AG04450 (cell line): Measurements from ENCODE around the gene SH3RF2. TPM values are rescaled to one million over a fixed set of nuclear protein-coding genes. Genes with fewer than 3 reads are reported as not detected.

ENCODE experiments used
- CTCF ChIA-PET: fragments of 300-600, 350-600 bp; formaldehyde crosslinking; extraction: SDS; loops from one replicate; lab custom pipeline; 2022; ENCODE audit warnings: antibody characterized with exemption, inconsistent platforms; lab: Charles Lee
- POLR2A ChIA-PET: fragments of 350-600 bp; formaldehyde crosslinking; extraction: SDS; loops from one replicate; lab custom pipeline; 2021; ENCODE audit warnings: antibody characterized with exemption, inconsistent platforms; lab: Yijun Ruan, JAX
- DNase-seq: peaks from one replicate; pipeline ENCODE4 v3.0.0-alpha.2; 2011; ENCODE audit warnings: low read depth, low spot score
- H3K27ac ChIP-seq: one replicate; pipeline ENCODE4 v1.5.1; 2012; ENCODE audit warnings: low read depth, low read length, control low read depth
- H3K27me3 ChIP-seq: one replicate; pipeline ENCODE4 v1.6.0; 2012; ENCODE audit warnings: low read length; ENCODE audit not compliant: control insufficient read depth, insufficient read depth
- H3K4me3 ChIP-seq: 2 replicates; pipeline ENCODE4 v1.5.1; 2011; ENCODE audit warnings: mild to moderate bottlenecking, low read depth, low read length, control low read depth
- H3K9me3 ChIP-seq: 2 replicates; pipeline ENCODE4 v1.5.1; 2012; ENCODE audit warnings: low read length; ENCODE audit not compliant: control insufficient read depth, insufficient read depth
- polyA plus RNA-seq: library from polyadenylated mRNA; depleted of rRNA; stranded (reverse); fragments of >200 nt; gene quantifications from 2 replicates; pipeline ENCODE4 v1.2.3, GENCODE V29; 2011
- TF ChIP-seq, protein P1 (sequence below): IDR thresholded peaks from 2 replicates; pipeline ENCODE4 v1.5.1; 2011; ENCODE audit warnings: low read depth, low read length, control low read depth, inconsistent platforms

SH3RF2 gene
- polyA plus RNA-seq, 1 experiment = 0.87 TPM

DNA sequence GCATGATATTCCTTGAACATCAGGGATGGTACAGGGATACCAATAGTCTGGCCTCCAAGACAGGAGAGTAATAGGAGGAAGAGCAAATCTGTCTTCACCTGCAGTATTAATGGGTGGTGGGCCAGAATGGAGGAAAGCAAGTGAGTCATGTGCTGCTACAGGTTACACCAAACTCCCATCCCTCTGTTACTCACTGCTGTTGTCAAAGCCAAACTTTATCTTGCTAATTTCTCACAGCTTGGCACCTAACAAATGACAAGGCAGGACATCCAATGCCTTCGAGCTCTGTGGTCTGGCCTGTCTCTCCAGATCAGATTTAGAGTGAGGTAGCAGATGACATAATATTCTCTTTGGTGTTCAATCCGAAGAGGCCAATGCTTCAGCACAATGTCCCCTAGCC is 142.2 kb downstream of the SH3RF2 start:
- ChIA-PET CTCF (no interaction called here), POLR2A (no interaction called here)
- DNase-seq = no peak
- no peaks in the 10 kb centered on the region for H3K9me3 ChIP-seq
- no peak overlapping the region for H3K27ac ChIP-seq
- no peak overlapping the region for H3K4me3 ChIP-seq
- H3K27me3 ChIP-seq = no peaks in the 10 kb centered on the region
- TF ChIP-seq, protein P1, sequence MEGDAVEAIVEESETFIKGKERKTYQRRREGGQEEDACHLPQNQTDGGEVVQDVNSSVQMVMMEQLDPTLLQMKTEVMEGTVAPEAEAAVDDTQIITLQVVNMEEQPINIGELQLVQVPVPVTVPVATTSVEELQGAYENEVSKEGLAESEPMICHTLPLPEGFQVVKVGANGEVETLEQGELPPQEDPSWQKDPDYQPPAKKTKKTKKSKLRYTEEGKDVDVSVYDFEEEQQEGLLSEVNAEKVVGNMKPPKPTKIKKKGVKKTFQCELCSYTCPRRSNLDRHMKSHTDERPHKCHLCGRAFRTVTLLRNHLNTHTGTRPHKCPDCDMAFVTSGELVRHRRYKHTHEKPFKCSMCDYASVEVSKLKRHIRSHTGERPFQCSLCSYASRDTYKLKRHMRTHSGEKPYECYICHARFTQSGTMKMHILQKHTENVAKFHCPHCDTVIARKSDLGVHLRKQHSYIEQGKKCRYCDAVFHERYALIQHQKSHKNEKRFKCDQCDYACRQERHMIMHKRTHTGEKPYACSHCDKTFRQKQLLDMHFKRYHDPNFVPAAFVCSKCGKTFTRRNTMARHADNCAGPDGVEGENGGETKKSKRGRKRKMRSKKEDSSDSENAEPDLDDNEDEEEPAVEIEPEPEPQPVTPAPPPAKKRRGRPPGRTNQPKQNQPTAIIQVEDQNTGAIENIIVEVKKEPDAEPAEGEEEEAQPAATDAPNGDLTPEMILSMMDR = no peak

DNA sequence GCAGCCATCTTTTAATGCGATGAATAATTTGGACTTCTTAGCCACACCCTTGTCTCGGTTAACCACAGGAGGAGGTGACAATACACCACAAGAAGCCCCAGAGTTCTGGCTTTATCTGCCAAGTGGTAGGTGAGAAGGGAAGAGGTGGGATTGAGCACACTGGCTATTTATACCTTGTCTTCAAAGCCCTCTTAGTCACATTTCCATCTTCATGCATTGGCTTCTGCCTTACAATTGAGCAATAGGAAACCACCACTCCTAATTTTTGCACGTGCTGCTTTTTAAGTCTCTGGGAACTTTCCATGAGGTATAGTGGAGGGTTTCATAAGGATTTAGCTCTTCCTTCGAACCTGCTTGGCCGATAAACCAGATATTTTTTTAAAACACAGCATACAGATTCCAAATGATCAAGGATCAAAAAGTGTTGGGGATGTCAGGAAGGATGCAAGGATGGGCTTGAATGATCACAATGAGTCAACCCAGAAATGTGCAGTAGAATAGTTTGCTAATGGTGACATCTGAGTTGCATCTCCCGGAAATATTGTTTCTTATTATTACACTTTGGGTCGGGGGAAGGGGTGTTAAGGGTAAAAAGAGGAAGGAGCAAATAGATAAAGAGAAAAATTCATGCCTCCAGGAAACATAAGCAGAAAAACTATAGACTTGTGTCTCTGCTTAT is 143.5 kb downstream of the SH3RF2 start:
- no peak for DNase-seq
- Histone ChIP-seq H3K9me3 (no peaks in the 10 kb centered on the region), H3K27ac (no peak overlapping the region), H3K4me3 (no peak overlapping the region), H3K27me3 (no peaks in the 10 kb centered on the region)
- TF ChIP-seq, protein P1 = no peak
- POLR2A ChIA-PET = interaction anchor here (0.6 kb wide), 1 partner anchor 593 kb away, joined by 3 read pairs; no protein-coding TSS in a partner anchor
- CTCF ChIA-PET = no interaction called here

DNA sequence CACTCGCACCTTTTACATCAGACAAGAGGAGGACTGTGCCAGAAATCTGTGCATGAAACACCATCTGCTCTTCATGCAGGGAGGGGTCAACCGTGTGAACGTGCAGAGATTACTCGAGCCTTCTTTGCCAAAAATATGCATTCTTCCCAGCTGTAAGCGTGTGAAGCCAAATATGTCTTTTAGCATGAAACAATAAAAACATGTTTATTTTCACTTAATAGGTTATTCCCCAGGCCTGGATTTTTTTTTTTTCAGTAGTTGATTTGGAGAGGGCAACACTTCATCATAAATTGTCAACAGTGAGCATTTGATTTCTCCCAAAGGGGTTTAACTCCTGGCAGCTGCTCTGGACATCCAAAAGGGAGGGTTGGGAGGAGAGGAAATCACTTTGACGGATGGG is 145.2 kb downstream of the SH3RF2 start:
- CTCF ChIA-PET = no interaction called here

DNA sequence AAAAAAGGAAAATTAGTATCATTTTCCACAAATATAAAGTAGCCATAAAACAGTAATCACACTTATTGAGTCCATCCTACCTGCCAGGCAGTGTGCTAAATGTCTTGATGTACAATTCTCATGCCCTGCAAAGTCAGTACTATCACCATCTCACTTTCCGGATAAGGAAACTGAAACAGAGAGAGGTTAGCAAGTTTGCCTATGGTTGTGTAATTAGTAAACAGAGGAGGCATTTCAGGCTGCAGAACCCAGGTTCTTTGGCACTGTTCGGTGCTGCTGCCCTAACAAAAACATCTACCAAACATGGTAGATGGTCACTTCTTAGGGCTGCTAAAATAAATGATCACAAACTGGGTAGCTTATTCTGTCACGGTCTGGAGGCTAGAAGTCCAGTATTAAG is 146.4 kb downstream of the SH3RF2 start:
- H3K27ac ChIP-seq = no peak overlapping the region
- no peak for DNase-seq
- TF ChIP-seq, protein P1 = no peak
- ChIA-PET POLR2A (no interaction called here), CTCF (no interaction called here)
- no peak overlapping the region for H3K4me3 ChIP-seq
- H3K9me3 ChIP-seq = no peaks in the 10 kb centered on the region
- H3K27me3 ChIP-seq = no peaks in the 10 kb centered on the region

More for the DNA sequence above, 145.2 kb downstream of the SH3RF2 start:
- H3K27ac ChIP-seq = no peak overlapping the region
- no peak for DNase-seq
- POLR2A ChIA-PET = no interaction called here
- H3K27me3 ChIP-seq = no peaks in the 10 kb centered on the region
- TF ChIP-seq, protein P1 = no peak
- no peak overlapping the region for H3K4me3 ChIP-seq
- H3K9me3 ChIP-seq = no peaks in the 10 kb centered on the region

DNA sequence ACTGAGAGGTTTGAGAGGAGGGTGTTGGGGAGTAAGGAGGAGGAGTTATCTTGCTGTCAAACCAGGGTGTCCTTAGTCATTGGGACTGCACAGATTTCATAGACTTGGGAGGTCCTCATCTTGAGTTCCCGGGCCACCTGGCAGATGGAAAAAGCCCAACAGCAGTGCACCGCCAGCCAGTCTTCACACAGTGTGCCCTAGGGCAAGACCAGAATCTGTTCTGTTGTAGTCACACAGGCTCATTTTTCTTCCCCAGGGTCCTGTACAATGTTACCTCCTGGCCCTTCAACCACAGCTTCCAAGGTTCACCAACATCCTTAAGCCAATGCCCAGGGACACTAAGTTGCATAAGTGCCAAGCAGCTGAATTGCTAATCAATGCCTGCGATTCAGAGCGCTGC is 148.0 kb downstream of the SH3RF2 start:
- ChIA-PET CTCF (no interaction called here), POLR2A (no interaction called here)
- Histone ChIP-seq H3K4me3 (no peak overlapping the region), H3K27ac (no peak overlapping the region), H3K27me3 (no peaks in the 10 kb centered on the region), H3K9me3 (no peaks in the 10 kb centered on the region)
- TF ChIP-seq, protein P1 = no peak
- no peak for DNase-seq
